GM12891 (cell line): ENCODE data around the gene PCSK5.

Experiments
- PAX5 ChIP-seq: IDR thresholded peaks from 2 replicates; pipeline ENCODE4 v1.6.1; 2011; ENCODE audit warnings: low read length, moderate library complexity, mild to moderate bottlenecking; ENCODE audit not compliant: insufficient read depth, severe bottlenecking
- POLR2A ChIP-seq: IDR thresholded peaks from 2 replicates; pipeline ENCODE4 v1.6.1; 2011; ENCODE audit warnings: low read depth, low read length, control low read depth
- POLR2AphosphoS5 ChIP-seq: IDR thresholded peaks from 2 replicates; pipeline ENCODE4 v1.6.1; 2011; ENCODE audit warnings: low read depth, low read length, control low read depth
- POU2F2 ChIP-seq: IDR thresholded peaks from 2 replicates; pipeline ENCODE4 v1.6.1; 2011; ENCODE audit warnings: low read depth, mild to moderate bottlenecking, control low read depth, low read length, moderate library complexity
- SPI1 ChIP-seq: IDR thresholded peaks from 2 replicates; pipeline ENCODE4 v1.6.1; 2011; ENCODE audit warnings: low read depth, low read length, control low read depth
- TAF1 ChIP-seq: IDR thresholded peaks from 2 replicates; pipeline ENCODE4 v1.6.1; 2011; ENCODE audit warnings: low read depth, low read length, control low read depth

GRCh38 chr9:75910731-75911130 lies 20.3 kb downstream of the PCSK5 start:
- no peak for TF ChIP-seq POLR2A
- TF ChIP-seq POLR2AphosphoS5: no peak
- no peak for TF ChIP-seq POU2F2
- TF ChIP-seq SPI1: no peak
- no peak for TF ChIP-seq PAX5
- no peak for TF ChIP-seq TAF1
